ENCODE results near the gene AP1AR.

DNA sequence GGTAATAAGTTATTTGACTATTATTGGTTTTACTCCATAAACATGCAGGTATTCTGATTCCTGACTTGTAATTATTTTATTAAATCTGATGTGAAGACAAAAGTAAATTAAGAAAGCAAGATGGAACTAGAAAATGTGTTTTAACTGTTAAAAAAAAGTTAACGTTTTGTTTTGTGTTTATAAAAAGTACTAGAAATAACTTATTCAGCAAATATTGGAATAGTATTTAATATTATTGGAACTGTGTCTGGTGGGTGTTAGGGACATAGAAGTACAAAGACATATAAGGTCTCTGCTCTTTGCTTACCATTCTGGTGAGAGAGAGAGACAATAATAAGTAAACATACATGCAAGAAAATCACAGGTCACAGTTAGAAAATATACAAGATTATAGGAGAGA, 38.5 kb downstream of the AP1AR start:
- TF ChIP-seq POLR2A (IDR thresholded peaks at IDR 0.05), result no peak
- TF ChIP-seq, protein P1, sequence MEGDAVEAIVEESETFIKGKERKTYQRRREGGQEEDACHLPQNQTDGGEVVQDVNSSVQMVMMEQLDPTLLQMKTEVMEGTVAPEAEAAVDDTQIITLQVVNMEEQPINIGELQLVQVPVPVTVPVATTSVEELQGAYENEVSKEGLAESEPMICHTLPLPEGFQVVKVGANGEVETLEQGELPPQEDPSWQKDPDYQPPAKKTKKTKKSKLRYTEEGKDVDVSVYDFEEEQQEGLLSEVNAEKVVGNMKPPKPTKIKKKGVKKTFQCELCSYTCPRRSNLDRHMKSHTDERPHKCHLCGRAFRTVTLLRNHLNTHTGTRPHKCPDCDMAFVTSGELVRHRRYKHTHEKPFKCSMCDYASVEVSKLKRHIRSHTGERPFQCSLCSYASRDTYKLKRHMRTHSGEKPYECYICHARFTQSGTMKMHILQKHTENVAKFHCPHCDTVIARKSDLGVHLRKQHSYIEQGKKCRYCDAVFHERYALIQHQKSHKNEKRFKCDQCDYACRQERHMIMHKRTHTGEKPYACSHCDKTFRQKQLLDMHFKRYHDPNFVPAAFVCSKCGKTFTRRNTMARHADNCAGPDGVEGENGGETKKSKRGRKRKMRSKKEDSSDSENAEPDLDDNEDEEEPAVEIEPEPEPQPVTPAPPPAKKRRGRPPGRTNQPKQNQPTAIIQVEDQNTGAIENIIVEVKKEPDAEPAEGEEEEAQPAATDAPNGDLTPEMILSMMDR (IDR thresholded peaks at IDR 0.05), result no peak
